Stimulated activated CD4-positive, alpha-beta T cell treated with anti-CD3 and anti-CD28 coated beads, Interleukin-2, amount 100 ng/mL, for 24 hours (primary cell): Measurements from ENCODE around the gene MINDY3.

Experiments used
- DNase-seq, 2 donors: peaks; one replicate each; pipeline ENCODE4 v3.0.0-alpha.2; 2020

MINDY3 gene

DNA sequence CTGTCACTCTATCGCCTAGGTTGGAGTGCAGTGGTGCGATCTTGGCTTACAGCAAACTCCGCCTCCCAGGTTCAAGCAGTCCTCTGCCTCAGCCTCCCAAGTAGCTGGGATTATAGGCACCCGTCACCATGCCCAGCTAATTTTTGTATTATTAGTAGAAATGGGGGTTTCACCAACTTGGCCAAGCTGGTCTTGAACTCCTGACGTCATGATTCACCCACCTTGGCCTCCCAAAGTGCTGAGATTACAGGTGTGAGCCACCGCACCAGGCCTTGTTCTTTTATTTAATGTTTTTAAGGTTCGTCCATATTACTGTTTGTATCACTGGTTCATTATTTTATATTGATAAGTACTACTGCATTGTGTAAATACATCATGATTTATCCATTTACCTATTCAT, 130.4 kb downstream of the MINDY3 start:
- no peak for DNase-seq
